Loucy (cell line): ENCODE measurements around the gene ANKRD10.

Experiments
- H2AFZ ChIP-seq: fragments of 200-600 bp; sonication (generic); 2 replicates; pipeline ENCODE4 v1.6.0; 2016; ENCODE audit warnings: antibody characterized with exemption, mild to moderate bottlenecking, low read length, moderate library complexity
- H3F3A ChIP-seq: fragments of 200-600 bp; 2 replicates; pipeline ENCODE4 v1.6.0; 2016; ENCODE audit warnings: antibody characterized with exemption, low read depth, mild to moderate bottlenecking
- H3K27me3 ChIP-seq: fragments of 200-600 bp; sonication (generic); 2 replicates; pipeline ENCODE4 v1.6.1; 2014; ENCODE audit warnings: low read length, mild to moderate bottlenecking; ENCODE audit not compliant: insufficient read depth, poor library complexity, severe bottlenecking
- H3K36me3 ChIP-seq: fragments of 200-600 bp; sonication (generic); 2 replicates; pipeline ENCODE4 v1.6.1; 2016; ENCODE audit warnings: low read length; ENCODE audit not compliant: insufficient read depth
- H3K4me1 ChIP-seq: fragments of 200-600 bp; sonication (generic); 2 replicates; pipeline ENCODE4 v1.5.1; 2014; ENCODE audit warnings: low read length, mild to moderate bottlenecking; ENCODE audit not compliant: insufficient read depth, poor library complexity, severe bottlenecking
- H3K4me2 ChIP-seq: fragments of 200-600 bp; sonication (generic); 2 replicates; pipeline ENCODE4 v1.6.0; 2014; ENCODE audit warnings: antibody characterized with exemption, low read length, low read depth, mild to moderate bottlenecking; ENCODE audit not compliant: poor library complexity, severe bottlenecking
- H3K4me3 ChIP-seq: fragments of 200-600 bp; sonication (generic); 2 replicates; pipeline ENCODE4 v1.5.1; 2014; ENCODE audit warnings: low read length, mild to moderate bottlenecking, mixed read lengths; ENCODE audit not compliant: poor library complexity, severe bottlenecking
- H3K79me2 ChIP-seq: fragments of 200-600 bp; sonication (generic); 2 replicates; pipeline ENCODE4 v1.6.1; 2014; ENCODE audit warnings: low read length; ENCODE audit not compliant: insufficient read depth
- H3K9ac ChIP-seq: fragments of 200-600 bp; sonication (generic); 2 replicates; pipeline ENCODE4 v1.6.0; 2014; ENCODE audit warnings: mild to moderate bottlenecking, low read depth, low read length, moderate library complexity; ENCODE audit not compliant: poor library complexity, severe bottlenecking
- H3K9me2 ChIP-seq: fragments of 200-600 bp; sonication (generic); replicated peaks from 2 replicates; pipeline ENCODE4 v1.6.1; 2016; ENCODE audit warnings: low read depth, low read length, mixed read lengths
- H3K9me3 ChIP-seq: fragments of 200-600 bp; sonication (generic); 2 replicates; pipeline ENCODE4 v1.6.1; 2014; ENCODE audit warnings: mild to moderate bottlenecking, antibody characterized with exemption, low read length, low read depth; ENCODE audit not compliant: insufficient read depth
- H4K20me1 ChIP-seq: fragments of 200-600 bp; sonication (generic); 2 replicates; pipeline ENCODE4 v1.6.0; 2014; ENCODE audit warnings: antibody characterized with exemption, low read length, mild to moderate bottlenecking; ENCODE audit not compliant: insufficient read depth, poor library complexity, severe bottlenecking
- EZH2phosphoT487 ChIP-seq: fragments of 200-600 bp; IDR thresholded peaks from 2 replicates; pipeline ENCODE4 v1.6.1; 2018; ENCODE audit warnings: antibody characterized with exemption, mild to moderate bottlenecking, moderate library complexity, borderline replicate concordance
- TF ChIP-seq, protein P1 (sequence below): fragments of 200-600 bp; sonication (generic); conservative IDR thresholded peaks from 2 replicates; pipeline ENCODE4 v1.5.1; 2014; ENCODE audit warnings: mild to moderate bottlenecking, antibody characterized with exemption, low read length

The ANKRD10 gene

DNA sequence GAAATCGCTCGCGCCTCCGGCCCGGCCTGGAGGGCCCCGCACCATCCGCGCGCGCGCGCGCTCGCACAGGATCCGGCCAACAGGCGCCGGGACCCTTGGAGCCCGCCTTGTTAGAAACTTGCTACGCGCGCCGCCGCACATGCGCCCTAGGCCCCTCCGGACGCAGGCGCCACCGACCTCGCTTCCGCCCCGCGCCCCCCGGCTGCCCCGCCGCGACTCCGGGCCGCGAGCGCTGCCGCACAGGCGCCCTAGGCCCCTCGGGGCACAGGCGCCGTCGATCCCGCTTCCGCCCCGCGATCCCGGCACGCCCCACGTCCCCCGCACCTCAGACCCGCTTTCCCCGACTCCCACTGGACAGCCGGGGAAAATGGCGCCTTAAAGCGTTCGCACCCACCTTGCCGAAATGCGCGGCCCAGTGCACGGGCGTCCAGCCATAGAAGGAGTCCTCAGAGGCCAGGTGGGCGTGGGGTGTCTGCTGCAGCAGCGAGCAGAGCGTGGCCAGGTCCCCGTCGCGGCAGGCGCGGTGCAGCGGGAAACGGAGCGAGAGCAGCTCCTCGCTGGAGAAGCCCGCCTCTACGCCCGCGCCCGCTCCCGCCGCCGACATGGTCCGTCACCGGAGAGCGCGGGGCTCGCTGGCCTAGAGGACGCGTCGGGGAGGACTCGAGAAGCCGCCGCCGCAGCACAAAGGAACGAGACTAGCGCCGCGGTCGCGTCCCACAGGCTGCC is 375 bp downstream of the ANKRD10 start:
- TF ChIP-seq EZH2phosphoT487: no peak
- TF ChIP-seq, protein P1, sequence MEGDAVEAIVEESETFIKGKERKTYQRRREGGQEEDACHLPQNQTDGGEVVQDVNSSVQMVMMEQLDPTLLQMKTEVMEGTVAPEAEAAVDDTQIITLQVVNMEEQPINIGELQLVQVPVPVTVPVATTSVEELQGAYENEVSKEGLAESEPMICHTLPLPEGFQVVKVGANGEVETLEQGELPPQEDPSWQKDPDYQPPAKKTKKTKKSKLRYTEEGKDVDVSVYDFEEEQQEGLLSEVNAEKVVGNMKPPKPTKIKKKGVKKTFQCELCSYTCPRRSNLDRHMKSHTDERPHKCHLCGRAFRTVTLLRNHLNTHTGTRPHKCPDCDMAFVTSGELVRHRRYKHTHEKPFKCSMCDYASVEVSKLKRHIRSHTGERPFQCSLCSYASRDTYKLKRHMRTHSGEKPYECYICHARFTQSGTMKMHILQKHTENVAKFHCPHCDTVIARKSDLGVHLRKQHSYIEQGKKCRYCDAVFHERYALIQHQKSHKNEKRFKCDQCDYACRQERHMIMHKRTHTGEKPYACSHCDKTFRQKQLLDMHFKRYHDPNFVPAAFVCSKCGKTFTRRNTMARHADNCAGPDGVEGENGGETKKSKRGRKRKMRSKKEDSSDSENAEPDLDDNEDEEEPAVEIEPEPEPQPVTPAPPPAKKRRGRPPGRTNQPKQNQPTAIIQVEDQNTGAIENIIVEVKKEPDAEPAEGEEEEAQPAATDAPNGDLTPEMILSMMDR: no peak
- Histone ChIP-seq H3K4me3 (peak overlapping the region; percentile 78), H3K79me2 (peaks cover 64% of the 10 kb centered on the region), H2AFZ (peak overlapping the region; percentile 95), H4K20me1 (peaks cover 50% of the 10 kb centered on the region), H3K4me1 (peaks cover 54% of the 10 kb centered on the region), H3K4me2 (peak overlapping the region; percentile 69), H3K9me3 (no peaks in the 10 kb centered on the region), H3K9ac (peak overlapping the region; percentile 97), H3K36me3 (peaks cover 11% of the 10 kb centered on the region; the same call in 1 of the 2 replicates), H3F3A (no peaks in the 10 kb centered on the region), H3K27me3 (peaks cover 3% of the 10 kb centered on the region), H3K9me2 (no peaks in the 10 kb centered on the region)

DNA sequence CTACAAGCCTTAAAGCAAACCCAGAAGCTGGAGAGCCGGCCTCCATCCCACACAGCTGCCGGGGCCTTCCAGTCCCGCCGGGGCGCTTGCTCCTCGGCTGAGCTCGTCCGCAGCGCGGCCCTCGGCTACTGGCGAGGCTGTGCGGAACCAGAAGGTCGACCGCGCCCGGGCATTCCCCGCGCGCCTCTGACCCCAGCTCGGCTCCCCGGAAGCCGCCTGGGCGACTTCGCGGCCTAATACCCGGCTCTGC is 863 bp downstream of the ANKRD10 start:
- peak overlapping the region; percentile 69 for H3K4me2 ChIP-seq
- no peaks in the 10 kb centered on the region for H3K9me3 ChIP-seq
- H3K27me3 ChIP-seq: peaks cover 3% of the 10 kb centered on the region
- peak overlapping the region; percentile 53; the same call in 1 of the 2 replicates for H2AFZ ChIP-seq
- H3K4me1 ChIP-seq: peaks cover 58% of the 10 kb centered on the region
- TF ChIP-seq EZH2phosphoT487: no peak
- TF ChIP-seq, protein P1: no peak
- H3K9me2 ChIP-seq: no peaks in the 10 kb centered on the region
- H3K4me3 ChIP-seq: peak overlapping the region; percentile 78
- peaks cover 16% of the 10 kb centered on the region; the same call in 1 of the 2 replicates for H3K36me3 ChIP-seq
- peak overlapping the region; percentile 97 for H3K9ac ChIP-seq
- peaks cover 68% of the 10 kb centered on the region for H3K79me2 ChIP-seq
- no peaks in the 10 kb centered on the region for H3F3A ChIP-seq
- H4K20me1 ChIP-seq: peaks cover 55% of the 10 kb centered on the region

DNA sequence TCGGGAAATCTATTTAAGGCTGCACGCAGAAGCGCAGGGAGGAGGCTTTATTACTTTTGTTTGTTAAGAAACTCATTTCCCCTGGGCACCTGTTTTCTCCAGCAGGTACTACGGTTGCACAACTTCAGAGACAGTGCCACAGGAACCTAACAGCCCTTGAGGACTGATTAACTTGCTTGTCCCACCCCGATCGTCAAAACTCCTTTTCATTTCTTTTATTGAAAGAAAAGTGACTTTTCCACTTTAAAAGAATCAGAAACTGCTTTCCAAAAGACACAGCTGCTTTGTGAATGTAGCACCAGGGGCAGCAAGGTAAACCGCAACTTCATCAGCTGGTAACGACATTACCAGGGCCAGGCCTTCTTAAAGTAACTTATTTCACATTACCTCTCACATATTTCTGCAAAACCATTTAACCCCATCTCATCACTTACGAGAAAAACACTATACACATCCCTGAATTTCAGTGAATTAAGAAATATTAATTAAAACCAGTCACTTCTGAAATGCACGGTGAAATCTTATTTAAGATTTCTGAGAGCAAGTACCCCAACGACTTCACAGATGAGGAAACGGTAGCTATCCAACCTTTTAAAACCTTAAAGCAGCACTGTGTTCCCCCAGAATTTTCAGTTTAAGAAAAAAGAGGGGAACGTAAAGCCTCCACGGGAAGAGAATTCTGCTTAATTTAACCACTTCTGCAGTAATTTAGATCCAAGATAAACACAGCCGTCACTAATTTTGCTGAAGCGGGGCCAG is 1.4 kb downstream of the ANKRD10 start:
- TF ChIP-seq, protein P1: no peak
- no peak for TF ChIP-seq EZH2phosphoT487
- Histone ChIP-seq H3K9ac (peak overlapping the region; percentile 97), H3K36me3 (peaks cover 21% of the 10 kb centered on the region; the same call in 1 of the 2 replicates), H3K4me2 (peak overlapping the region; percentile 69), H3K4me3 (peak overlapping the region; percentile 78), H3K4me1 (peaks cover 64% of the 10 kb centered on the region), H4K20me1 (peaks cover 60% of the 10 kb centered on the region), H3K9me2 (no peaks in the 10 kb centered on the region), H3F3A (no peaks in the 10 kb centered on the region), H3K79me2 (peaks cover 74% of the 10 kb centered on the region), H3K27me3 (peaks cover 3% of the 10 kb centered on the region), H3K9me3 (no peaks in the 10 kb centered on the region), H2AFZ (no peak overlapping the region)
